Measurements from ENCODE around the gene PLEKHH1.

DNA sequence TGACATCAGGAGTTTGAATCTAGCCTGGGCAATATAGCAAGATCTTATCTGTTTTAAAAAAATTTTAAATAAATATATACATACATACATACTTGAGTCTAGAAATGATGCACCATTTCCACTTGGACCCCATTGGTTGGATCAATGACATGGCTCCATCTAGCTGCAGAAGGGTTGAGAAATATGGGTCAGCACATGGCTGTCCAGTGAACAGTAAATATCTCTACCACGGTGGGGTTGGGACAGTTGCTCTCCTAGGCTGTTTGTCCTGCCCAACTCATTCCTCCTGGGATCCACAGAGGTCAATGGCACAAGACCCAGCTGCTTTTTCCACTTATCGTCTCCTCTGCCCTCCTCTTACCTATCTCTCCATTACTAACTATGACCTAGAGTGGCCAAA is 23.6 kb downstream of the PLEKHH1 start:
- TF ChIP-seq, protein P1, sequence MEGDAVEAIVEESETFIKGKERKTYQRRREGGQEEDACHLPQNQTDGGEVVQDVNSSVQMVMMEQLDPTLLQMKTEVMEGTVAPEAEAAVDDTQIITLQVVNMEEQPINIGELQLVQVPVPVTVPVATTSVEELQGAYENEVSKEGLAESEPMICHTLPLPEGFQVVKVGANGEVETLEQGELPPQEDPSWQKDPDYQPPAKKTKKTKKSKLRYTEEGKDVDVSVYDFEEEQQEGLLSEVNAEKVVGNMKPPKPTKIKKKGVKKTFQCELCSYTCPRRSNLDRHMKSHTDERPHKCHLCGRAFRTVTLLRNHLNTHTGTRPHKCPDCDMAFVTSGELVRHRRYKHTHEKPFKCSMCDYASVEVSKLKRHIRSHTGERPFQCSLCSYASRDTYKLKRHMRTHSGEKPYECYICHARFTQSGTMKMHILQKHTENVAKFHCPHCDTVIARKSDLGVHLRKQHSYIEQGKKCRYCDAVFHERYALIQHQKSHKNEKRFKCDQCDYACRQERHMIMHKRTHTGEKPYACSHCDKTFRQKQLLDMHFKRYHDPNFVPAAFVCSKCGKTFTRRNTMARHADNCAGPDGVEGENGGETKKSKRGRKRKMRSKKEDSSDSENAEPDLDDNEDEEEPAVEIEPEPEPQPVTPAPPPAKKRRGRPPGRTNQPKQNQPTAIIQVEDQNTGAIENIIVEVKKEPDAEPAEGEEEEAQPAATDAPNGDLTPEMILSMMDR (IDR thresholded peaks at IDR 0.05 in 4 of 5, conservative IDR thresholded peaks at IDR 0.05 in 1 of 5) = no peak
- no peak for TF ChIP-seq POLR2A (IDR thresholded peaks at IDR 0.05)
